ENCODE results near the gene LRIG3. TPM values are rescaled to one million over a fixed set of nuclear protein-coding genes. Genes with fewer than 3 reads are reported as not detected.
"Not testable (repeated sequence)": the region's sequence is repeated elsewhere in the genome, so short reads cannot be mapped to it uniquely, and the experiment has no call there.

LRIG3 gene
- total RNA-seq, 1 donor: 88.8 TPM

- no peak for TF ChIP-seq CTCF (IDR thresholded peaks at IDR 0.05; ENCODE audit: insufficient read depth, low read length)
- DNase-seq (ENCODE audit: low read depth): peak; percentile 6
- H3K4me3 ChIP-seq (ENCODE audit: low read depth, low read length): no peak overlapping the region
Measured at GRCh38 chr12:58961906-58962305, 41.6 kb upstream of the LRIG3 start.

GRCh38 chr12:58961166-58961565 lies 40.9 kb upstream of the LRIG3 start:
- H3K4me3 ChIP-seq (ENCODE audit: low read depth, low read length): no peak overlapping the region
- no peak for TF ChIP-seq CTCF (IDR thresholded peaks at IDR 0.05; ENCODE audit: insufficient read depth, low read length)
- DNase-seq (ENCODE audit: low read depth): no peak

DNA sequence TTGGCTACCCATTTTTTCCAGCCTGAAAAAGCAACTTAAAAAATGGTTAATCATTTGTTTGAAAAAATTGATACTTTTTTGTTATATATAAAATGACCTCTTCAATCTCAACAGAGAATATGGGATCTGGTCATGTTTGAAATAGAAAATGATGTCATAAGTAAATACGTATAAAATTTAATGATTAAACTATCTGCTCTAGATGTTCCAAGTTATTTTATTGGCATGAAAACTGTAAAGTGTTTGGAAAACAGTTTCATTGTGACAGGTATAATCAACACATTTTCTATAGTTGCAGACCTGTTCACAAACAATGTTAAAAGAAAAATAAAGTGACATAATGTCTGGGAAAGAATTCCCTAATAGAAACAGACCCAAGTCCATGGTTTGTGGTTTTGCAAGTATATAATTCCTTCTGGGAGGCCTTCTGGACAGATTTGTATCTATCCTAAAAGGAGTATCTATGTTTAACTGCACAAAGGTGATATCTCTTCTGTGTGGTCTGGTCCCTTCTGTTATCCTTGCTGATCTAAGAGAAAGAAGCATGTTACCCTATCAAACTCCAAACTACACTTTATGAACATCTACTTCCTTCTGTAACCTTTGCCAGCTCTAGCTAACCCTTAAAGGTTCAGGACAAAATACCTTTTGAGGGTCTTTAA lies 39.5 kb upstream of the LRIG3 start:
- no peak for TF ChIP-seq CTCF (IDR thresholded peaks at IDR 0.05; ENCODE audit: insufficient read depth, low read length)
- no peak overlapping the region for H3K4me3 ChIP-seq (ENCODE audit: low read depth, low read length)
- no peak for DNase-seq (ENCODE audit: low read depth)

- DNase-seq (ENCODE audit: low read depth): no peak
- no peak overlapping the region for H3K4me3 ChIP-seq (ENCODE audit: low read depth, low read length)
- TF ChIP-seq CTCF (IDR thresholded peaks at IDR 0.05; ENCODE audit: insufficient read depth, low read length): no peak
Measured at GRCh38 chr12:58957298-58957697, 37.0 kb upstream of the LRIG3 start.

- TF ChIP-seq CTCF (IDR thresholded peaks at IDR 0.05; ENCODE audit: insufficient read depth, low read length): no peak
- H3K4me3 ChIP-seq (ENCODE audit: low read depth, low read length): no peak overlapping the region
- DNase-seq (ENCODE audit: low read depth): no peak
Measured at GRCh38 chr12:58955849-58956248, 35.5 kb upstream of the LRIG3 start.

GRCh38 chr12:58954002-58954401 lies 33.7 kb upstream of the LRIG3 start:
- DNase-seq (ENCODE audit: low read depth): no peak
- H3K4me3 ChIP-seq (ENCODE audit: low read depth, low read length): no peak overlapping the region
- no peak for TF ChIP-seq CTCF (IDR thresholded peaks at IDR 0.05; ENCODE audit: insufficient read depth, low read length)

GRCh38 chr12:58950739-58951100 lies 30.4 kb upstream of the LRIG3 start:
- H3K4me3 ChIP-seq (ENCODE audit: low read depth, low read length): no peak overlapping the region
- TF ChIP-seq CTCF (IDR thresholded peaks at IDR 0.05; ENCODE audit: insufficient read depth, low read length): no peak
- DNase-seq (ENCODE audit: low read depth): no peak

DNA sequence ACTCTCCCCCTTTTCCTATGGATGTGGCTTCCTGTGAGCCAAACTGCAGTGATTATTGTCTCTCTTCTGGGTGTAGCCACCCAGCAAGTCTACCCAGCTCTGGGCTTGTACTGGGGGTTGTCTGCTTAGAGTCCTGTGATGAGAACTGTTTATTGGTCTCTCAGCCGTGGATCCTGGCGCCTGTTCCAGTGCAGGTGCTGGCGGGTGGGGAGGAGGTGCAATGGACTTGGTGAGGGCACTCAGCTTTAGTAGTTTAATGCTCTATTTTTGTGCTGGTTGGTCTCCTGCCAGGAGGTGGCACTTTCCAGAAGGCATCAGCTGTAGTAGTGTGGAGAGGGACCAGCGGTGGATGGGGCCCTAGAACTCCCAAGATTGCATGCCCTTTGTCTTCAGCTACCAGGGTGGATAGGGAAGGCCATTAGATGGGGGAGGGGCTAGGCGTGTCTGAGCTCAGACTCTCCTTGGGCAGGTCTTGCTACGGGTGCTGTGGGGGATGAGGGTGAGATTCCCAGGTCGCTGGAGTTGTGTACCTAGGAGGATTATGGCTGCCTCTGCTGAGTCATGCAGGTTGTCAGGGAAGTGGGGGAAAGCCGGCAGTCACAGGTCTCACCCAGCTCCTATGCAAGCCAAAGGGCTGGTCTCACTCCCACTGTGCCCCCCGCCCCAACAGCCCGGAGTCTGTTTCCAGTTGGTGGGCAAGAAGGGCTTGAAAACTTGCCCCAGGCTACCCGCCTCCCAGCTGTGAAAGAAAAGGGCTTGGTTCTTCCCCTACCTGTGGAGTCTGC lies 29.8 kb upstream of the LRIG3 start:
- not testable (repeated sequence) for DNase-seq (ENCODE audit: low read depth); H3K4me3 ChIP-seq (ENCODE audit: low read depth, low read length)

Data from fibroblast of the aortic adventitia (primary cell).